ENCODE data around the gene ZDHHC14.

DNA sequence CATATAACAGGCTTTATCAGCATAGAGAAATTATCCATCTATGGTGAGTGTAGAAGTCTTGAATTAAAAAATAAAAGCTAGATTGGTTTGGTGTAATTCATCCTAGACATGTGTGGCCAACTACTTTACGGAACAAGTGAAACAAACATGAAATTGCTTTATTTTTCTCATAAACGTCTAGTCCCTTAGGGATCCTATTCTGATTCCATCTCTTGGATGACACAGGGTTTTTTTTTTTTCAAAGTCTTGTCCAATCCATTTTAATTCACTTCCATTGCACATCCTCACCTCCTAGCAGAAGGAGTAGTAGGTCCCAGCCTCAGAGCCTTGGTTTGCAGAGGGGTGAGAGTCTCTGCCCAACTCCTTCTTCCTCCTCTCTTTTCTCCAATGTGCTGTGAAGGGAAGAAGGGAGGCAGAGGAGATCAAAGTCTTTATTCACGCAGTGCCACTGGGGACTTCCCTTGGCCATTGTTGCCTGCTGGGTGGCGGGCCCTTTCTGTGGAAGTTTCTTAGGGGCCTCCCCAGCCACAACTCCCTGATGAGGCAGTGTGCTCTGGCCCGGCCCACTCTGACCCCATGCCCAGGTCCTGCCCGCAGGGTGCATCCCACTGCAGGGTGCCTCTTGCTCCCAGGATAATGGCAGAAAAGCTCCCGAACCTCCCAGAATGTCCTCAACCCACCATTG lies 337.7 kb downstream of the ZDHHC14 start:
- TF ChIP-seq, protein P1, sequence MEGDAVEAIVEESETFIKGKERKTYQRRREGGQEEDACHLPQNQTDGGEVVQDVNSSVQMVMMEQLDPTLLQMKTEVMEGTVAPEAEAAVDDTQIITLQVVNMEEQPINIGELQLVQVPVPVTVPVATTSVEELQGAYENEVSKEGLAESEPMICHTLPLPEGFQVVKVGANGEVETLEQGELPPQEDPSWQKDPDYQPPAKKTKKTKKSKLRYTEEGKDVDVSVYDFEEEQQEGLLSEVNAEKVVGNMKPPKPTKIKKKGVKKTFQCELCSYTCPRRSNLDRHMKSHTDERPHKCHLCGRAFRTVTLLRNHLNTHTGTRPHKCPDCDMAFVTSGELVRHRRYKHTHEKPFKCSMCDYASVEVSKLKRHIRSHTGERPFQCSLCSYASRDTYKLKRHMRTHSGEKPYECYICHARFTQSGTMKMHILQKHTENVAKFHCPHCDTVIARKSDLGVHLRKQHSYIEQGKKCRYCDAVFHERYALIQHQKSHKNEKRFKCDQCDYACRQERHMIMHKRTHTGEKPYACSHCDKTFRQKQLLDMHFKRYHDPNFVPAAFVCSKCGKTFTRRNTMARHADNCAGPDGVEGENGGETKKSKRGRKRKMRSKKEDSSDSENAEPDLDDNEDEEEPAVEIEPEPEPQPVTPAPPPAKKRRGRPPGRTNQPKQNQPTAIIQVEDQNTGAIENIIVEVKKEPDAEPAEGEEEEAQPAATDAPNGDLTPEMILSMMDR (IDR thresholded peaks at IDR 0.05; ENCODE audit: low read depth, low read length) = no peak
- no peak for TF ChIP-seq POLR2A (IDR thresholded peaks at IDR 0.05; ENCODE audit: extremely low read depth, insufficient read length)
- no peak for TF ChIP-seq MYC (IDR thresholded peaks at IDR 0.05; ENCODE audit: low read depth, low read length)
- TF ChIP-seq, protein P2, sequence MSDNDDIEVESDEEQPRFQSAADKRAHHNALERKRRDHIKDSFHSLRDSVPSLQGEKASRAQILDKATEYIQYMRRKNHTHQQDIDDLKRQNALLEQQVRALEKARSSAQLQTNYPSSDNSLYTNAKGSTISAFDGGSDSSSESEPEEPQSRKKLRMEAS (IDR thresholded peaks at IDR 0.05; ENCODE audit: low read depth, low read length) = no peak

All from NB4 (cell line).